Measurements from ENCODE around the gene LRRC7.
"Not testable (repeated sequence)": the region's sequence is repeated elsewhere in the genome, so short reads cannot be mapped to it uniquely, and the experiment has no call there.

The LRRC7 gene

GRCh38 chr1:69911301-69911801 is 343.6 kb downstream of the LRRC7 start:
- DNase-seq = no peak

- DNase-seq = no peak
Measured at GRCh38 chr1:69913977-69914376, 346.3 kb downstream of the LRRC7 start.

- no peak for DNase-seq
Measured at GRCh38 chr1:69914976-69915765, 347.4 kb downstream of the LRRC7 start.

GRCh38 chr1:69919129-69919921 is 351.6 kb downstream of the LRRC7 start:
- DNase-seq = no peak

- DNase-seq = no peak
Measured at GRCh38 chr1:69919922-69920273, 352.2 kb downstream of the LRRC7 start.

- no peak for DNase-seq
Measured at GRCh38 chr1:69920426-69920825, 352.7 kb downstream of the LRRC7 start.

GRCh38 chr1:69921486-69921885 is 353.8 kb downstream of the LRRC7 start:
- no peak for DNase-seq

- DNase-seq = not testable (repeated sequence)
Measured at GRCh38 chr1:69928234-69928633, 360.5 kb downstream of the LRRC7 start.

- DNase-seq = no peak
Measured at GRCh38 chr1:69929308-69930057, 361.8 kb downstream of the LRRC7 start.

GRCh38 chr1:69930396-69930795 is 362.7 kb downstream of the LRRC7 start:
- DNase-seq = no peak

GRCh38 chr1:69932760-69933159 is 365.0 kb downstream of the LRRC7 start:
- no peak for DNase-seq

GRCh38 chr1:69940231-69940630 is 372.5 kb downstream of the LRRC7 start:
- no peak for DNase-seq

GRCh38 chr1:69940816-69941215 is 373.1 kb downstream of the LRRC7 start:
- no peak for DNase-seq

GRCh38 chr1:69943030-69943429 is 375.3 kb downstream of the LRRC7 start:
- no peak for DNase-seq

- no peak for DNase-seq
Measured at GRCh38 chr1:69946935-69947334, 379.2 kb downstream of the LRRC7 start.

- no peak for DNase-seq
Measured at GRCh38 chr1:69947837-69948236, 380.1 kb downstream of the LRRC7 start.

GRCh38 chr1:69952676-69953075 is 385.0 kb downstream of the LRRC7 start:
- DNase-seq = no peak

GRCh38 chr1:69962452-69962851 is 394.7 kb downstream of the LRRC7 start:
- DNase-seq = not testable (repeated sequence)

- DNase-seq = no peak
Measured at GRCh38 chr1:69967245-69967766, 399.6 kb downstream of the LRRC7 start.

GRCh38 chr1:69976896-69977295 is 409.2 kb downstream of the LRRC7 start:
- no peak for DNase-seq

- DNase-seq = no peak
Measured at GRCh38 chr1:69982992-69983391, 415.3 kb downstream of the LRRC7 start.

GRCh38 chr1:69985376-69985775 is 417.7 kb downstream of the LRRC7 start:
- DNase-seq = no peak

GRCh38 chr1:69985901-69986439 is 418.2 kb downstream of the LRRC7 start:
- no peak for DNase-seq

Measured in GDM1 (cell line).